Karpas-422 (cell line): ENCODE results near the gene ARHGEF33. TPM values are rescaled to one million over a fixed set of nuclear protein-coding genes. Genes with fewer than 3 reads are reported as not detected.

ENCODE experiments used
- DNase-seq: peaks from one replicate; pipeline ENCODE4 v3.0.0-alpha.2; 2015
- H2AFZ ChIP-seq: fragments of 200-600 bp; sonication (generic); 2 replicates; pipeline ENCODE4 v1.6.1; 2014; ENCODE audit warnings: antibody characterized with exemption, low read length, mixed read lengths
- H3K27ac ChIP-seq: fragments of 200-600 bp; sonication (generic); 2 replicates; pipeline ENCODE4 v1.5.1; 2014; ENCODE audit warnings: mild to moderate bottlenecking, low read length, moderate library complexity
- H3K27me3 ChIP-seq: fragments of 200-600 bp; sonication (generic); 2 replicates; pipeline ENCODE4 v1.6.1; 2014; ENCODE audit warnings: low read length, mixed read lengths
- H3K36me3 ChIP-seq: fragments of 200-600 bp; sonication (generic); 2 replicates; pipeline ENCODE4 v1.6.1; 2014; ENCODE audit warnings: low read length, mixed read lengths; ENCODE audit not compliant: insufficient read depth
- H3K4me1 ChIP-seq: fragments of 200-600 bp; sonication (generic); 2 replicates; pipeline ENCODE4 v1.6.1; 2014; ENCODE audit warnings: mild to moderate bottlenecking, low read length, mixed read lengths
- H3K4me2 ChIP-seq: fragments of 200-600 bp; sonication (generic); 2 replicates; pipeline ENCODE4 v1.6.1; 2014; ENCODE audit warnings: low read length, low read depth, mild to moderate bottlenecking; ENCODE audit not compliant: poor library complexity, severe bottlenecking
- H3K4me3 ChIP-seq: fragments of 200-600 bp; sonication (generic); 2 replicates; pipeline ENCODE4 v1.5.1; 2014; ENCODE audit warnings: mild to moderate bottlenecking, antibody characterized with exemption, low read length, mixed read lengths
- H3K79me2 ChIP-seq: fragments of 200-600 bp; sonication (generic); 2 replicates; pipeline ENCODE4 v1.6.1; 2014; ENCODE audit warnings: mild to moderate bottlenecking, low read length, mixed read lengths
- H3K9ac ChIP-seq: fragments of 200-600 bp; sonication (generic); 2 replicates; pipeline ENCODE4 v1.6.0; 2014; ENCODE audit warnings: low read length
- H3K9me2 ChIP-seq: fragments of 200-600 bp; sonication (generic), shearing (Covaris generic); replicated peaks from 2 replicates; pipeline ENCODE4 v1.6.0; 2014; ENCODE audit warnings: mild to moderate bottlenecking, low read length, moderate library complexity; ENCODE audit not compliant: insufficient read depth
- H3K9me3 ChIP-seq: fragments of 300-700, 200-600 bp; sonication (generic); 2 replicates; pipeline ENCODE4 v1.6.1; 2014; ENCODE audit warnings: low read length, mixed read lengths
- H4K20me1 ChIP-seq: fragments of 200-600 bp; sonication (generic); 2 replicates; pipeline ENCODE4 v1.6.1; 2014; ENCODE audit warnings: mild to moderate bottlenecking, antibody characterized with exemption, low read length, low read depth; ENCODE audit not compliant: insufficient read depth
- total RNA-seq: library from RNA; depleted of rRNA; stranded (reverse); fragments of >200 nt; shearing (Covaris generic); gene quantifications from 2 replicates; pipeline ENCODE4 v1.2.3, GENCODE V29; 2014; ENCODE audit warnings: low replicate concordance

ARHGEF33 gene
- total RNA-seq, 1 experiment from 2014 or later: not detected

DNA sequence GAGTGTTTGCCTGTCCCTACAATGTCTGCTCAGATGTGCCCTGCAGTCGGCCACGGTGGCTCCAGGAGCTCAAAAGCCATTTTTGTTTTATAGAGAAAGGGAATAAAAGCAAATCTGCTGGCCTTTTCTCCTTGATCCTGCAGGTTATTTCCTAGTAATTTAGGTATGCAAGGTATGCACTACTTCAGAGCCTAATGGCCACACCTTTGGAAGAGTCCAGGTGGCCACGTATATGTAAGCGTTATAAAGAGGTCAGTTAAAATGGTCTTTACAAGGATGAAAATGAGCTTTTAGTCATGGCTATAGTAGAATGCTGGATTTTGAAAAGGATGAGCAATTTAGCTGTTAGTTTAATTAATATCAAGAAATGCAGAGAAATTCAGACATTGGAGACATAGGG, 81.7 kb downstream of the ARHGEF33 start:
- H3K36me3 ChIP-seq: no peaks in the 10 kb centered on the region
- no peak overlapping the region for H3K4me3 ChIP-seq
- H3K9me3 ChIP-seq: no peaks in the 10 kb centered on the region
- H3K9me2 ChIP-seq: no peaks in the 10 kb centered on the region
- no peak overlapping the region for H3K9ac ChIP-seq
- DNase-seq: no peak
- no peaks in the 10 kb centered on the region for H3K4me1 ChIP-seq
- no peak overlapping the region for H3K4me2 ChIP-seq
- no peaks in the 10 kb centered on the region for H3K79me2 ChIP-seq
- H3K27me3 ChIP-seq: no peaks in the 10 kb centered on the region
- no peak overlapping the region for H2AFZ ChIP-seq
- H3K27ac ChIP-seq: no peak overlapping the region
- H4K20me1 ChIP-seq: no peaks in the 10 kb centered on the region

DNA sequence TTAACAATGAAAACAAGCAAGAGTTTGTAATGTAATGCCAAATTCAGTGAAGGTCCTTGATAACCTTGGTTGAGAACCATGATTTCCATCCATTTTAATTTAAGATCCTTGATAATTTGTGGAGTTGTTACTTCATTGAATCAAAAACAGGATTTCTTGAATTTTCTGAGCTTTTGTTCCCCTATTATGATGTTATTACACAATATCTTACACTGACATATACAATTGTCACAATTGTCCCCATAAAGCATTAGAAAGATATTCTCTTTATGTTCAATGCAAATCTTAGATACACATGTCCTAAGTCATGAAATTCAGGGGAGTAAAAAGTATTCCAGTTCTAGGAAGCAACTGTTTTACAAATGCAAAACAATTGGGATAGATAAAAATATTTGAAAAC, 83.6 kb downstream of the ARHGEF33 start:
- Histone ChIP-seq H3K36me3 (no peaks in the 10 kb centered on the region), H3K4me2 (no peak overlapping the region), H3K79me2 (no peaks in the 10 kb centered on the region), H3K27ac (no peak overlapping the region), H2AFZ (no peak overlapping the region), H3K9me2 (no peaks in the 10 kb centered on the region), H3K9me3 (no peaks in the 10 kb centered on the region), H3K27me3 (no peaks in the 10 kb centered on the region), H3K4me3 (no peak overlapping the region), H4K20me1 (no peaks in the 10 kb centered on the region), H3K4me1 (no peaks in the 10 kb centered on the region), H3K9ac (no peak overlapping the region)
- no peak for DNase-seq

DNA sequence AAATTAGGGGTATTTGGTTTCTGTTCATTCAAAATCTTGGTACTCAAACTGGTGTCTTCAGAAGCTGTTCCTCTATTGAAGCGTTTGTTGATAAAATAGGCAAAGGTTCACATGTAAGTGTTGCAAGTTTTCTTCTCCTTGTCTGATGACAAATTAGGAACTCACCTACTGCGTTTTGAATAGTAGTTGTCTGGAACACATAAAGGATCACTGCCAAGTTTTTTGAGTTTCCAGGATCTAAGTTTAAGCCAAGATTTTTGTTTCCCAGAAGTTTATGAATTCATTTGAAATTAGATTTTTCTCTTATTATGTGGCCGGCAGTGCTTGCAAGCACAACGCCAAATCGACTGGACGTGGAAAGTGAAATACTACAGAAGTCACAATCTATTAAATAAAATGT, 85.4 kb downstream of the ARHGEF33 start:
- no peak overlapping the region for H3K9ac ChIP-seq
- no peaks in the 10 kb centered on the region for H3K27me3 ChIP-seq
- no peak overlapping the region for H3K4me2 ChIP-seq
- H3K27ac ChIP-seq: no peak overlapping the region
- H3K4me3 ChIP-seq: no peak overlapping the region
- H3K9me2 ChIP-seq: no peaks in the 10 kb centered on the region
- no peaks in the 10 kb centered on the region for H3K79me2 ChIP-seq
- no peak overlapping the region for H2AFZ ChIP-seq
- no peak for DNase-seq
- no peaks in the 10 kb centered on the region for H3K4me1 ChIP-seq
- H3K36me3 ChIP-seq: no peaks in the 10 kb centered on the region
- no peaks in the 10 kb centered on the region for H3K9me3 ChIP-seq
- H4K20me1 ChIP-seq: no peaks in the 10 kb centered on the region

DNA sequence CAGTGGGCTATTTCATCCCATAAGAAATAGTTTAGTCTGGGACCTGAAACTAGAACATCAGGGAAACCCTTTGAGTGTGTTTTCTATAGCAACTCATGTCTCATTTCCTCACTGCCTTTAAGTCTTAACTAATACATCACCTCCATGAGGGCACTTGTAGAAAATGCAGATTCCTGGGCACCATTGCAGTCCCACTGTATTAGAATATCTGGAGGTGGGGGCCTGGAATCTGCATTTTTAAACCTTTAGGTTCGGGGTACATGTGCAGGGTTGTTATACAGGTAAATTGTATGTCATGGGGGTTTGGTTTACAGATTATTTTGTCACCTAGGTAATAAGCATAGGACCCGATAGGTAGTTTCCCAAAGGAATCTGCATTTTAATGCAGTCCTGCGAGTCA, 87.4 kb downstream of the ARHGEF33 start:
- no peak overlapping the region for H3K4me3 ChIP-seq
- H3K4me2 ChIP-seq: no peak overlapping the region
- DNase-seq: no peak
- no peaks in the 10 kb centered on the region for H3K79me2 ChIP-seq
- H3K27ac ChIP-seq: no peak overlapping the region
- no peak overlapping the region for H3K9ac ChIP-seq
- no peaks in the 10 kb centered on the region for H3K4me1 ChIP-seq
- H2AFZ ChIP-seq: no peak overlapping the region
- no peaks in the 10 kb centered on the region for H3K9me2 ChIP-seq
- no peaks in the 10 kb centered on the region for H3K36me3 ChIP-seq
- H4K20me1 ChIP-seq: no peaks in the 10 kb centered on the region
- no peaks in the 10 kb centered on the region for H3K9me3 ChIP-seq
- H3K27me3 ChIP-seq: no peaks in the 10 kb centered on the region

DNA sequence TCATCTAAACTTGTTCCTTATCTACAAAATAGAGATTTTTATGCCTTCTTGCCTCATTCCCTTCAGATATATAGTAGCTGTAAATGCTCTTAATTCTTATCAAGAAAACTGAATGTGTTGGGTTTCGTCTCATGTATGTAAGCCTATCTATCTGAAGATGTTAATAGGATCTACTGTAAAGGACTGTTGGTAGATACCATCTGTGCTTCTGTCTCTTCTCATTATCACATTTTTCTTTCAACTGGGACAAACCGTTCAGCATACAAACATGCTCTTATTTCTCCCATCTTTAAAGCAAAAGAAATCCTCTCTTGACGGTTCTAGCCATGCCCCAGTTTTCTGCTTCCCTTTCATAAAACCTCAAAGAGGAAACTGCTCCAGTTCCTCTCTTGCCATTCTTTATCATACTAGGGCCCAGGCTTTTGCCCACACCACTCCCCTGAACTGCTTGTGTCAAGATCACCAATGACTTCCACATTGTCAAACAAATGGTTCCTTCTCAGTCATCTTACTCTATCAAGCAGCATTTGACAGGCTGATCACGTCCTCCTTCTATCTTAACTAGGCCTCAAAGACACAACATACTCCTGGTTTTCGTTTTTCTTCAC, 88.7 kb downstream of the ARHGEF33 start:
- Histone ChIP-seq H3K79me2 (no peaks in the 10 kb centered on the region), H3K27ac (no peak overlapping the region), H3K4me3 (no peak overlapping the region), H3K36me3 (no peaks in the 10 kb centered on the region), H3K9me3 (no peaks in the 10 kb centered on the region), H4K20me1 (no peaks in the 10 kb centered on the region), H3K27me3 (no peaks in the 10 kb centered on the region), H3K9me2 (no peaks in the 10 kb centered on the region), H2AFZ (no peak overlapping the region), H3K9ac (no peak overlapping the region), H3K4me2 (no peak overlapping the region), H3K4me1 (no peaks in the 10 kb centered on the region)
- no peak for DNase-seq

DNA sequence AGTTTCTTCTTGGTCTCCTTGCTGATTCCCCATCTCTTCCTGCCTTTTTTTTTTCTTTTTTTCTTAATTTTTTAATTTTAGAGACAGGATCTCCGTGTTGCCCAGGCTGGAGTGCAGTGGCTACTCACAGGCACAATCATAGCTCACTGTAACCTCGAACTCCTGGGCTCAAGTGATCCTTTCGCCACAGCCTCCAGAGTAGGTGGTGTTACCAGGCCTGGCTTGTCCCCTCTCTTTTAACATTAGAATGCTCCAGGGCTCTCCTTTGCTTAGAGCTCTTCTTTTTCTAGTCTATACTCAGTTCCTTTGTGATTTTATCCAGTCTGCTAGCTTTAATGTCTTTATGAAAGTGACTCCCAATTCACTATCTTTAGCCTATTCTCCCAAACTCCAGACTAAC, 89.2 kb downstream of the ARHGEF33 start:
- no peak for DNase-seq
- H3K36me3 ChIP-seq: peaks cover 1% of the 10 kb centered on the region; the same call in 1 of the 2 replicates
- H4K20me1 ChIP-seq: no peaks in the 10 kb centered on the region
- no peak overlapping the region for H3K4me3 ChIP-seq
- H3K9me2 ChIP-seq: no peaks in the 10 kb centered on the region
- H3K9me3 ChIP-seq: no peaks in the 10 kb centered on the region
- no peaks in the 10 kb centered on the region for H3K4me1 ChIP-seq
- no peaks in the 10 kb centered on the region for H3K79me2 ChIP-seq
- H3K9ac ChIP-seq: no peak overlapping the region
- H3K27me3 ChIP-seq: no peaks in the 10 kb centered on the region
- H3K27ac ChIP-seq: no peak overlapping the region
- no peak overlapping the region for H3K4me2 ChIP-seq
- no peak overlapping the region for H2AFZ ChIP-seq

DNA sequence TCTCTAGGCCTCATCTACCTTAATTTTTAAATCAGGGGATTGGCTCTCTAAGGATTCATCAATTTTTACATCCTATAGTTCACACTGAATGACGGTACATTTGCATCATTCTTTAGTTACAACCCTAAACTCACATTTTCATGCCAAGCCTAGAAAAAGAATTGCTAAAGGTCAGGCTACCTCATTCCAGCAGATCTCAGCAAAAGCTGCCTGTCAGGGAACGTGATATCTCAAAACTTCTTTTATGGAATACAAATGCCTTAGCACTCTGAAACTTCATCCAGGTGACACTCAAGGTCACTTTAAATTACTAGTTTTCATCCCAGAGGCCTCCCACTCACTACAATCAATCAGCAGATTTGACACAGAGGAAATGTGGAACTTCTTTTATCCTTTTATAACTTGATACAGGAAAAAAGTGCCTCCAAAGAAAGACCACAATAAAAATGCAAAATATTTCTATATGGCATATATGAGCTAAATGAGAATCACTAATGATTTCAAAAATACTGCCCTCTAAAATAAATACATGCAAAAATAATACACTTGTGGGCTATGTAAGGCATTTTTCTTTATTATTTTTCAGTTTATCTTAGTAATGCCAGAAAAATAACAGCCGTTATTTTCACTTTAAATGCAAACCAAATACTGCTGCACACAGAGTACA, 91.5 kb downstream of the ARHGEF33 start:
- H3K27ac ChIP-seq: no peak overlapping the region
- DNase-seq: no peak
- no peaks in the 10 kb centered on the region for H3K4me1 ChIP-seq
- H3K9me3 ChIP-seq: no peaks in the 10 kb centered on the region
- H3K9ac ChIP-seq: no peak overlapping the region
- H2AFZ ChIP-seq: no peak overlapping the region
- no peaks in the 10 kb centered on the region for H3K79me2 ChIP-seq
- peaks cover 22% of the 10 kb centered on the region; the same call in 1 of the 2 replicates for H3K36me3 ChIP-seq
- H4K20me1 ChIP-seq: no peaks in the 10 kb centered on the region
- no peaks in the 10 kb centered on the region for H3K9me2 ChIP-seq
- H3K27me3 ChIP-seq: no peaks in the 10 kb centered on the region
- no peak overlapping the region for H3K4me3 ChIP-seq
- no peak overlapping the region for H3K4me2 ChIP-seq

DNA sequence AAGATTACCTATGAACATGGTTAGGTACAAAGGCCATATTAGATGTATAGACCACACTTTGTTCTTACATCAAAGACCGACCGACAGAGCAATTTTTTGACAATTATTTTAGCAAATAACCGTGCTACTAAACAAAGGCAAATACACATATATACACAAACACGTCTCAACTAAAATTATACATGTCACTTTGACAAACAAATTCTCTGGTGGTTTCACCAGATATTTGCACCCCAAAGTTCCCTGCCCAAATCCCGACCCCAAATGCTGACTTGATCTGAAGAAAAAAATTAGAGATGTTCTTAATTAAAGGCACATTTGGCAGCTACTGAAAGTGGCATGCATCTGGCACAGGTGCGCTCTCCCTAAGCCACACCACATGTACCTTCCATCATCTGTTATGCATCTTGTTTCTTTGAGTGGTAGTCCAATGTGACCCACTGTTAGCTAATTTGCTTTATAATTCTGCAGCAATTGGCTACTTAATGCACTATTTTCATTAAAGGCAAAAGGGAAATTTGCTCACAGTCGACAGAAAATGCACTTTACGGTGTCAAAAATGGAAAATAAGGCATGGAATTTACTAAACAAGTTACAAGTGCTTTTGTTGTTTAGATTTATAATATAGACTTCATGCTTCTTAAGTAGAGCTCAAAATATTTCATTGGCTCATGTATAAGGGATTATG, 92.1 kb downstream of the ARHGEF33 start:
- peaks cover 22% of the 10 kb centered on the region; the same call in 1 of the 2 replicates for H3K36me3 ChIP-seq
- no peak overlapping the region for H2AFZ ChIP-seq
- DNase-seq: no peak
- H3K9me2 ChIP-seq: no peaks in the 10 kb centered on the region
- H3K4me3 ChIP-seq: no peak overlapping the region
- H3K79me2 ChIP-seq: no peaks in the 10 kb centered on the region
- H3K4me2 ChIP-seq: no peak overlapping the region
- no peaks in the 10 kb centered on the region for H3K9me3 ChIP-seq
- H3K27ac ChIP-seq: no peak overlapping the region
- no peak overlapping the region for H3K9ac ChIP-seq
- H3K4me1 ChIP-seq: no peaks in the 10 kb centered on the region
- no peaks in the 10 kb centered on the region for H3K27me3 ChIP-seq
- no peaks in the 10 kb centered on the region for H4K20me1 ChIP-seq
